HG02970 (cell line): ENCODE measurements around the gene TAMALIN.

Experiments used
- ATAC-seq: cut with Tn5 transposase; IDR thresholded peaks from one replicate; pipeline ENCODE4 v1.9.1; 2021; ENCODE audit warnings: mild to moderate bottlenecking, moderate library complexity, moderate number of reproducible peaks; ENCODE audit not compliant: unreplicated experiment, low FRiP score

TAMALIN gene

GRCh38 chr12:52063981-52064649 is 57.4 kb downstream of the TAMALIN start:
- ATAC-seq = no peak
